Measurements from ENCODE around the gene HOXB4.

- TF ChIP-seq CTCF (IDR thresholded peaks at IDR 0.05) (no peak), POLR2A (IDR thresholded peaks at IDR 0.05) (no peak)
These were observed 13.3 kb upstream of the HOXB4 start for GRCh38 chr17:48591255-48592056.

All from Peyer's patch (tissue), 4 donors.